OCI-LY1 (cell line): Measurements from ENCODE around the gene NETO2.

Experiments used
- EZH2 ChIP-seq: fragments of 200-600 bp; sonication (generic), shearing (Covaris generic); IDR thresholded peaks from 2 replicates; pipeline ENCODE4 v1.8.0; 2017; ENCODE audit warnings: borderline replicate concordance, mixed run types, mild to moderate bottlenecking, antibody characterized with exemption, low read length, moderate library complexity, mixed read lengths
- TF ChIP-seq, protein P1 (sequence below): fragments of 200-600 bp; sonication (generic), shearing (Covaris generic); IDR thresholded peaks from 2 replicates; pipeline ENCODE4 v1.5.1; 2017; ENCODE audit warnings: mild to moderate bottlenecking, antibody characterized with exemption, low read length, moderate library complexity, mixed read lengths

DNA sequence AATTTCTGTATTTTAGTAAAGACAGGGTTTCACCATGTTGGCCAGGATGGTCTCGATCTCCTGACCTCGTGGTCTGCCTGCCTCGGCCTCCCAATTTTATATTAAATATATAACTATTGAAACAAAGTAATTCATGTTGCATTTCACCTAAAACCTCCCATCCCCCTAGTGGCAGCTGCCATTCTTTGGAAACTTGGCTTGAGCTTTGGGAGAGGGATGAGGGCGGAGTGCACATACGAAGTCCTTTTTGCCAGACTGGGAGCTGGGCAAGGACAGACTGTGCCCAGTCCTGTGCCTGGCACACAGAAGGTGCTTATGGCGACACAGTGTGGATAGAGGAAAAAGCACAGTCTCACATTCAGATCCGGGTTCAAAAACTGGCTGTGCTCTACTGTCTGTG, 83.8 kb downstream of the NETO2 start:
- TF ChIP-seq, protein P1, sequence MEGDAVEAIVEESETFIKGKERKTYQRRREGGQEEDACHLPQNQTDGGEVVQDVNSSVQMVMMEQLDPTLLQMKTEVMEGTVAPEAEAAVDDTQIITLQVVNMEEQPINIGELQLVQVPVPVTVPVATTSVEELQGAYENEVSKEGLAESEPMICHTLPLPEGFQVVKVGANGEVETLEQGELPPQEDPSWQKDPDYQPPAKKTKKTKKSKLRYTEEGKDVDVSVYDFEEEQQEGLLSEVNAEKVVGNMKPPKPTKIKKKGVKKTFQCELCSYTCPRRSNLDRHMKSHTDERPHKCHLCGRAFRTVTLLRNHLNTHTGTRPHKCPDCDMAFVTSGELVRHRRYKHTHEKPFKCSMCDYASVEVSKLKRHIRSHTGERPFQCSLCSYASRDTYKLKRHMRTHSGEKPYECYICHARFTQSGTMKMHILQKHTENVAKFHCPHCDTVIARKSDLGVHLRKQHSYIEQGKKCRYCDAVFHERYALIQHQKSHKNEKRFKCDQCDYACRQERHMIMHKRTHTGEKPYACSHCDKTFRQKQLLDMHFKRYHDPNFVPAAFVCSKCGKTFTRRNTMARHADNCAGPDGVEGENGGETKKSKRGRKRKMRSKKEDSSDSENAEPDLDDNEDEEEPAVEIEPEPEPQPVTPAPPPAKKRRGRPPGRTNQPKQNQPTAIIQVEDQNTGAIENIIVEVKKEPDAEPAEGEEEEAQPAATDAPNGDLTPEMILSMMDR, result no peak
- TF ChIP-seq EZH2, result no peak
